ENCODE measurements around the gene NHSL2. TPM values are rescaled to one million over a fixed set of nuclear protein-coding genes. Genes with fewer than 3 reads are reported as not detected.

The NHSL2 gene
- total RNA-seq, 4 donors from 2014 or later = 1.9 to 8.8 (median 2.4) TPM

- intact Hi-C loops (cut with DNase I; ENCODE audit: low total_unique reads) = loop anchor here (5.0 kb wide), 1 partner anchor 1296 kb away; no protein-coding TSS in a partner anchor
- TF ChIP-seq CTCF (IDR thresholded peaks at IDR 0.05) (no peak), POLR2A (IDR thresholded peaks at IDR 0.05) (no peak)
- H3K4me3 ChIP-seq (ENCODE audit: low read depth, poor library complexity, severe bottlenecking) = no peak overlapping the region
- WGBS, 2 donors = 49 to 58% methylated on average over 6 of the region's 6 CpGs
- DNase-seq (ENCODE audit: low spot score in 2 of 2) = no peak
Measured at GRCh38 chrX:72062916-72063315, 152.3 kb downstream of the NHSL2 start.

- intact Hi-C loops (cut with DNase I; ENCODE audit: low total_unique reads) = no loop called here
- TF ChIP-seq POLR2A (IDR thresholded peaks at IDR 0.05) = no peak
- 30 to 44% methylated on average over 13 to 16 of the region's 16 CpGs for WGBS, 2 donors
- DNase-seq (ENCODE audit: low spot score in 2 of 2) = no peak
- H3K4me3 ChIP-seq (ENCODE audit: low read depth, poor library complexity, severe bottlenecking) = no peak overlapping the region
Measured at GRCh38 chrX:72069350-72070160, 158.9 kb downstream of the NHSL2 start.

GRCh38 chrX:72071213-72071612 lies 160.6 kb downstream of the NHSL2 start:
- no peak for TF ChIP-seq CTCF (IDR thresholded peaks at IDR 0.05)
- TF ChIP-seq POLR2A (IDR thresholded peaks at IDR 0.05) = no peak
- 42 to 59% methylated on average over 2 of the region's 2 CpGs for WGBS, 2 donors
- intact Hi-C loops (cut with DNase I; ENCODE audit: low total_unique reads) = no loop called here
- no peak overlapping the region for H3K4me3 ChIP-seq (ENCODE audit: low read depth, poor library complexity, severe bottlenecking)
- DNase-seq (ENCODE audit: low spot score in 2 of 2) = no peak

- no peak overlapping the region for H3K4me3 ChIP-seq (ENCODE audit: low read depth, poor library complexity, severe bottlenecking)
- 71 to 76% methylated on average over 1 of the region's 1 CpG for WGBS, 2 donors
- intact Hi-C loops (cut with DNase I; ENCODE audit: low total_unique reads) = no loop called here
- TF ChIP-seq POLR2A (IDR thresholded peaks at IDR 0.05) (no peak), CTCF (IDR thresholded peaks at IDR 0.05) (no peak)
- no peak for DNase-seq (ENCODE audit: low spot score in 2 of 2)
Measured at GRCh38 chrX:72073633-72074032, 163.0 kb downstream of the NHSL2 start.

GRCh38 chrX:72078411-72078810 lies 167.8 kb downstream of the NHSL2 start:
- no peak overlapping the region for H3K4me3 ChIP-seq (ENCODE audit: low read depth, poor library complexity, severe bottlenecking)
- no peak for TF ChIP-seq CTCF (IDR thresholded peaks at IDR 0.05)
- TF ChIP-seq POLR2A (IDR thresholded peaks at IDR 0.05) = no peak
- DNase-seq (ENCODE audit: low spot score in 2 of 2) = no peak
- 77 to 80% methylated on average over 4 of the region's 4 CpGs for WGBS, 2 donors
- intact Hi-C loops (cut with DNase I; ENCODE audit: low total_unique reads) = no loop called here

GRCh38 chrX:72079607-72080006 lies 169.0 kb downstream of the NHSL2 start:
- H3K4me3 ChIP-seq (ENCODE audit: low read depth, poor library complexity, severe bottlenecking) = no peak overlapping the region
- no peak for DNase-seq (ENCODE audit: low spot score in 2 of 2)
- intact Hi-C loops (cut with DNase I; ENCODE audit: low total_unique reads) = no loop called here
- no peak for TF ChIP-seq CTCF (IDR thresholded peaks at IDR 0.05)
- no peak for TF ChIP-seq POLR2A (IDR thresholded peaks at IDR 0.05)
- 66 to 92% methylated on average over 4 to 12 of the region's 12 CpGs for WGBS, 2 donors

Measured in lower leg skin (tissue), 4 donors.